ENCODE results near the gene CCDC12.

Gene CCDC12

GRCh38 chr3:46880884-46881595, 95.5 kb downstream of the CCDC12 start:
- Histone ChIP-seq H2AFZ (ENCODE audit: low read depth, low read length, severe bottlenecking) (no peak overlapping the region), H3K27ac (ENCODE audit: low read depth, low read length) (no peak overlapping the region), H3F3A (ENCODE audit: insufficient read depth) (no peaks in the 10 kb centered on the region), H3K4me2 (ENCODE audit: low read depth, low read length, poor library complexity, severe bottlenecking) (no peak overlapping the region), H3K27me3 (ENCODE audit: low read length) (no peaks in the 10 kb centered on the region), H3K9me3 (ENCODE audit: insufficient read depth, low read length) (no peaks in the 10 kb centered on the region), H3K9ac (ENCODE audit: low read length) (no peak overlapping the region), H3K4me3 (ENCODE audit: insufficient read depth, low read length, poor library complexity, severe bottlenecking) (no peak overlapping the region), H3K36me3 (ENCODE audit: low read length) (no peaks in the 10 kb centered on the region), H3K79me2 (ENCODE audit: insufficient read depth, low read length) (no peaks in the 10 kb centered on the region), H3K9me2 (replicated peaks; ENCODE audit: insufficient read depth, low read length) (no peaks in the 10 kb centered on the region), H4K20me1 (ENCODE audit: low read depth, low read length) (no peaks in the 10 kb centered on the region)
- TF ChIP-seq, protein P1, sequence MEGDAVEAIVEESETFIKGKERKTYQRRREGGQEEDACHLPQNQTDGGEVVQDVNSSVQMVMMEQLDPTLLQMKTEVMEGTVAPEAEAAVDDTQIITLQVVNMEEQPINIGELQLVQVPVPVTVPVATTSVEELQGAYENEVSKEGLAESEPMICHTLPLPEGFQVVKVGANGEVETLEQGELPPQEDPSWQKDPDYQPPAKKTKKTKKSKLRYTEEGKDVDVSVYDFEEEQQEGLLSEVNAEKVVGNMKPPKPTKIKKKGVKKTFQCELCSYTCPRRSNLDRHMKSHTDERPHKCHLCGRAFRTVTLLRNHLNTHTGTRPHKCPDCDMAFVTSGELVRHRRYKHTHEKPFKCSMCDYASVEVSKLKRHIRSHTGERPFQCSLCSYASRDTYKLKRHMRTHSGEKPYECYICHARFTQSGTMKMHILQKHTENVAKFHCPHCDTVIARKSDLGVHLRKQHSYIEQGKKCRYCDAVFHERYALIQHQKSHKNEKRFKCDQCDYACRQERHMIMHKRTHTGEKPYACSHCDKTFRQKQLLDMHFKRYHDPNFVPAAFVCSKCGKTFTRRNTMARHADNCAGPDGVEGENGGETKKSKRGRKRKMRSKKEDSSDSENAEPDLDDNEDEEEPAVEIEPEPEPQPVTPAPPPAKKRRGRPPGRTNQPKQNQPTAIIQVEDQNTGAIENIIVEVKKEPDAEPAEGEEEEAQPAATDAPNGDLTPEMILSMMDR (IDR thresholded peaks at IDR 0.05; ENCODE audit: insufficient read depth, low read length, poor library complexity, severe bottlenecking): no peak
- TF ChIP-seq EZH2phosphoT487 (conservative IDR thresholded peaks at IDR 0.05; ENCODE audit: low read length): no peak

GRCh38 chr3:46878781-46879436, 97.6 kb downstream of the CCDC12 start:
- Histone ChIP-seq H3K9ac (ENCODE audit: low read length) (no peak overlapping the region), H3K27me3 (ENCODE audit: low read length) (no peaks in the 10 kb centered on the region), H3K9me2 (replicated peaks; ENCODE audit: insufficient read depth, low read length) (no peaks in the 10 kb centered on the region), H2AFZ (ENCODE audit: low read depth, low read length, severe bottlenecking) (no peak overlapping the region), H4K20me1 (ENCODE audit: low read depth, low read length) (no peaks in the 10 kb centered on the region), H3F3A (ENCODE audit: insufficient read depth) (no peaks in the 10 kb centered on the region), H3K4me2 (ENCODE audit: low read depth, low read length, poor library complexity, severe bottlenecking) (no peak overlapping the region), H3K9me3 (ENCODE audit: insufficient read depth, low read length) (no peaks in the 10 kb centered on the region), H3K4me3 (ENCODE audit: insufficient read depth, low read length, poor library complexity, severe bottlenecking) (no peak overlapping the region), H3K79me2 (ENCODE audit: insufficient read depth, low read length) (no peaks in the 10 kb centered on the region), H3K36me3 (ENCODE audit: low read length) (no peaks in the 10 kb centered on the region), H3K27ac (ENCODE audit: low read depth, low read length) (no peak overlapping the region)
- TF ChIP-seq EZH2phosphoT487 (conservative IDR thresholded peaks at IDR 0.05; ENCODE audit: low read length): no peak
- TF ChIP-seq, protein P1 (IDR thresholded peaks at IDR 0.05; ENCODE audit: insufficient read depth, low read length, poor library complexity, severe bottlenecking): no peak

DNA sequence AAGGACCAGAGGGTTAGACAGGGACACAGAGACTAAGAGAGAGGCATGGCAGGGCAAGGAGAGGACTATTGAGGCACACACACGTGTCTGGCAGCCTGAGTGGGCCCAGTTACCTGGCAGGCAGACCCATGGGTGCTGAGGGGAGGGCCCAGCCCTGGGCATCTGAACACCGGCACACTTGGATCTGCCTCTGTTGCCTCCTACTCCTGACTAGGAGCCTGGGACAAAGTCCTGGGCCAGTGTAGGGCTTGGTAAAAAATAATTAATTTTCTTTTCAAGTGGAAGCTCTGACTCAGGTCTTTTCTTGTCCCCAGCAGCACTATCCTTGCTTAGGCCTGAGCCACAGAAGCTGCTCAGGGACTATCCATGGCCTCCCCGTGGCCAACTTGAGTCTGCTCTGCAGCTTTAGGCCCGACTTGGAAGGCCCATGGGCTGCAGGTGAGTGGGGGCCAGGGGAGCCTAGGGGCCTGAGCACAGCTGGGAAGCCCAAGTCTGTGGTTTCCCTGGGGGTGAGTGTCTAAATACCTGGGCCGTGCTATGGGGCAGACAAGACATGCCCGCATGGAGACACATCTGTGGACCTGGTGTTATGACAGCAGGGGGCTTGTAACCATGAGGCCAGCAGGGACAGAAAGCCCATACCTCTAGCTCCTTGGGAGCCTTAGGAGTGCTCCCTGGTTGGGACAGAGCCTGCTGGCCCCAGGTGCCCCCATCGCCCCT, 99.0 kb downstream of the CCDC12 start, which contains the start of gene PTH1R:
TSS of gene PTH1R (plus strand) at position 316 of the 720 bp plus-strand sequence. CDS start 5,839 bp downstream, outside the sequence.
- Histone ChIP-seq H3K9ac (ENCODE audit: low read length) (no peak within 1 kb of the TSS), H3K4me2 (ENCODE audit: low read depth, low read length, poor library complexity, severe bottlenecking) (no peak within 1 kb of the TSS), H3K27me3 (ENCODE audit: low read length) (no peaks in the 10 kb centered on the region), H2AFZ (ENCODE audit: low read depth, low read length, severe bottlenecking) (no peak within 1 kb of the TSS), H3K4me3 (ENCODE audit: insufficient read depth, low read length, poor library complexity, severe bottlenecking) (no peak within 1 kb of the TSS), H3K36me3 (ENCODE audit: low read length) (no peaks in the 10 kb centered on the region), H3K27ac (ENCODE audit: low read depth, low read length) (no peak within 1 kb of the TSS), H4K20me1 (ENCODE audit: low read depth, low read length) (no peaks in the 10 kb centered on the region), H3K79me2 (ENCODE audit: insufficient read depth, low read length) (no peaks in the 10 kb centered on the region), H3F3A (ENCODE audit: insufficient read depth) (no peaks in the 10 kb centered on the region), H3K9me3 (ENCODE audit: insufficient read depth, low read length) (no peaks in the 10 kb centered on the region), H3K9me2 (replicated peaks; ENCODE audit: insufficient read depth, low read length) (no peaks in the 10 kb centered on the region)
- TF ChIP-seq, protein P1 (IDR thresholded peaks at IDR 0.05; ENCODE audit: insufficient read depth, low read length, poor library complexity, severe bottlenecking): no peak
- no peak for TF ChIP-seq EZH2phosphoT487 (conservative IDR thresholded peaks at IDR 0.05; ENCODE audit: low read length)

Data from SU-DHL-6 (cell line).